Stimulated activated CD8-positive, alpha-beta memory T cell treated with anti-CD3 and anti-CD28 coated beads, Interleukin-7, amount 100 ng/mL, for 1 hour (primary cell): ENCODE measurements around the gene PREX1.

Experiments
- DNase-seq, 2 donors: peaks; one replicate each; pipeline ENCODE4 v3.0.0-alpha.2; 2020; ENCODE audit warnings: low read depth in 2 of 2

The PREX1 gene

DNA sequence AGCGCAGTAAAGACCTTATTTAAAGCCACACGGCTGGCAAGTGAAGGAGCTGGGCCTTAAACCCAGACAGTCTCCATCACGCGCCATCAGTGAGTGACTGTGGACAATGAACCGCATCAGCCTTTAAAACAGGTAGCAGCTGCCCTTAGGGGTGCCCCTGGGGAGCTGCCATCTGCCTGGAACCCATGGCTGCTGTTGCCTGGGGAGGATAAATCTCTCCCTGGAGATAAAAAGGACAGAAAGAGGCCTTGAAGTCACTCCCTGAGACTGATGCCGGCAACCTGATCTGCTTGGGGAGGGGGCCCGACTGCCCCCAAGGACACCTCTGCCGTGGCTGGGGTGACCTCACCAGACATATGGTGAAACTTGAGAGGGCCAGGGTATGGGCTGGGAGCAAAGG is 73.5 kb downstream of the PREX1 start:
- no peak for DNase-seq

DNA sequence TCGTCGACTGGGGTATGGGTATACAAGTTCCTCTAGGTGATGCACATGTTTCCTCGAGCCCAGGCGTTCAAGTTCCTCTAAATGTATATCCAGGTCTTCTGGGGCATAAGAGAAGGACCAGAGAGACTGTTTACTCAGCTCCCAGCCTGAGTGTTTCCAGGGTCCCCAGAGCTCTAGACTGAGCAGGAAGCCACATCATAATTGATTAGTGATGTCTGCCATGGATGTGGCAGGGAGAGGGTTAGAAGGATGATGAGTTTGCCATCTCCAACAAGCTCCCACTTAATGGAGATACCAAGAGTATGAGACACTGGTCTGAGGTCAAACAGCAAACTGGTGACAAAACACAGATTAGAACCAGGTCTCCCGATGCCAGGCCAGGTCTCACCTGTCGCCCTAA is 74.8 kb downstream of the PREX1 start:
- DNase-seq = no peak

DNA sequence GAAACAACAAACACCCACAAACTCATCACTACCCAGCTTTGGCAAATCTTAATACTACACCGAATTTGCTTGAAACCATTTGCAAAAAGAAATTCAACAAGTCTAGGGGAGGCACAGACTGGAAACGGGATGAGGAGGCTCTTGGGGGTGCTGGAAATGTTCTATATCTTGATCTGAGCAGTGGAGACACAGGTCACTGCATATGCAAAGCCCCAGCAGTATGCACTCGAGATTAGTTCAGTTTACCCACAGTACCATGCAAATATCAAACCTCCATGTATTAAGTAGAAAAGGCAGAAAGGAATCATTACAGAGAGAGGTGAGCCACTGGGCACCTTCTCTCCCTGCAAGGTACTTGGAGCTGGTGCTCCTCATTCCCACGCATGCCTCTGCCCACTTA is 75.9 kb downstream of the PREX1 start:
- no peak for DNase-seq

DNA sequence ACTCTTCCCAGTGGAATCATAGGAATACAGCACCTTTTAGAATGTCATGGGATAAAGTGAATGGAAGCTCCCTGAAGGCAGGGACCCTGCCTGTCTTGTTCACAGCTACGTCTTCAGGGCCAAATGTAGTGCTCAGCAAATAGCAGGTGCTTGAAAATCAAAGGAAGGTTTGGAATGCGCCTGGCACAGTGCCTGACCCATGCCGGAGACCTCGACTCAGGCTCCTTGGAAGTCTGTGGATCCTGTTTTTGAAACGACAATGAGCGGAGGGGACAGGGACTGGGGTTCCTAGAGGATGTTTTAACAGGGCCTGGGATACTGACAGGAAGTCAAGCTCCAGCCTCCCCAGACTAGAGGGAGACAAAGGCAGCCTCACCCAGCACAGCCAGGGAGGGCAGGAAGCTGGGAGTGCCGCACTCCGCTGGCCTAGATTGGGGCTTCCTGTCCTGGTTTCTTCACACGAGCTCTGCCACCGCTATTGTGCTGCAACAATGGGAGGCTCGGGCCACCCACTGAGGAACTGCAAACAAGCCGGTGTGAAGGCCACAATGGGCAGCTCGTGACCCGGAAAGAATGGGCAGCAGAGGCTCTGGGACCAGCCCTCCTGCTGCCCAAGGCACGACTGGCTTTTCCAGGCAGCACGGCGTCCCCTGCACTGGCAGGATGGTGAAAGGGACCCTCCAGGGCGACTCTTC is 76.7 kb downstream of the PREX1 start:
- DNase-seq = peak in 1 of 2 donors; percentile 30

DNA sequence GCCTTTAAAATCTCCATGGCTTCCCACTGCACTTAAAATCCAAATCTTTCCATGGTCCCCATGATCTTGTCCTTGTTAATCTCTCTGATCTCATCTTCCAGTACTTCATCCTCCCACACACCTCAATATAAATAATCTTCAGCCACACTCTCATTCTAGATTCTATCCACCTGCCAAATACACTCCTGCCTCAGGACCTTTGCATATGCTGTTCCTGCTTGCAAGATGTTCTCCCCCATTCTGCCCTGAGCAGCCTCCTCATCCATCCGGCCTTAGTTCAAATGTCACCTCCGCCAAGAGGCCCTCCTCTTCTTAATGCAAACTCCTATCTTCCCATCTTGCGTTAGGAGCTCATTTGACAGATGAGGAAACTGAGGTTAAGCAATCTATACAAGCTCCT is 77.4 kb downstream of the PREX1 start:
- no peak for DNase-seq

DNA sequence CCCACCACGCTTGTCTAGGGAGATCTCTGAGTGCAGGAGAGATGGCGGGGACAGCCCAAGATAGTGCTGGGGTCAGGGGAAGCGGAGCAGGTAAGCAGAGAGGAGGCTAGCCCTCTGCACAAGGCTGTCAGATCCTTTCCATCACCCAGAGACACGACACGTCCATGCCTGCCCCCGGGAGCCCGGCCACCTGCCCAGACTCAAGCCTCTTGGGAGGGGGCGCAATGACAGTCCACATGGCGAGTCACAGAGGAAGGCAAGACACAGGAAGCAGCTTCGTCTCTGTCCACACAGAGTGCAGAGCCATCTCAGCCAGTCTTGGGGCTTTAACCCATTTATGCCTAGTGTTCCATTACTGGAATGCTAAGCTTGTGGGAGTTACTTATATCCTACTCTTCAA is 78.4 kb downstream of the PREX1 start:
- DNase-seq = no peak

DNA sequence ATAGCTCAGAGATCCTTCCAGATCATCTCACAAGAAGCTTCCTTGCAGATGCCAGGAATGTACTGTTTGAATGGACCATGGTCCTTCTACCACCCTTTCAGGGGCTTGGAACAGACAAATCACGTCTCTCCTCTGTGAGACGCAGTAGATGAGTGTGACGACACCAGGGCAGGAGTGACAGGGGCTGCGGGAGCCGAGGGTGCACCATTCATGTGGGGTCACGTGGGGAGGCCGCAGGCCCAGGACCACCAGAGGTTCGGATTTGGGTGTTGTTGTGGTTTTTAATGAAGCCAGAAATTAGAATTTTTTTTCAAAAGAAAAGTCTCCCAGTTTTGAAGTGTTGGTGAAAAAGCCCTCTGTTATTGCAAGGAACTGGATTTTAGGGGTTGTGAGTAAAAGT is 79.2 kb downstream of the PREX1 start:
- no peak for DNase-seq

DNA sequence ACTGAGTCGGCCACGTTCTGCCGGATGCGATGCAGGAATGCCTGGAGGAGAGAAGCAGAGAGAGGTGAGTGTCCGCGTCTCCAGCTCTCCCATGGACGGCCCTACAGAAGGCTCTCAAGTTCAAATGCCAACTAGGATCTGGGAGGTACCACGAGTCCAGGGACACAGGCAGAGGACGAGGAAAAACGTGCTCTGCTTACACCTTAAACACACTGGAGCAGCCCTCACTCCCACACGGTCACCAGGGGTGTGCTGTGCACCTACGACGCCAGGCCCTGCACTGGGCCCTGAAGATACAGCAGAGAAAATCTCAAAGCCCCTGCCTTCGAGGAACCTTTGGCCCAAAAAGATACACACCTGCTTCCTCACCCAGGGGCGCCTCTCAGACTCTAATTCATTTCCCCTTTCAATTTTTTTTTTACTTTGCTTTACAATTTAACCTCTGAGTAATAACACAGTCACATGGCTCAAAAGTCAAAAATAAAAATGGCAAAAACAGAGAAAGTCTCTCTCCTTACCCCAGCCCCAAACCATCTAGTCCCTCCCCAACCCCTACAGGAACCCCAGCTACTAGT is 79.9 kb downstream of the PREX1 start:
- no peak for DNase-seq

DNA sequence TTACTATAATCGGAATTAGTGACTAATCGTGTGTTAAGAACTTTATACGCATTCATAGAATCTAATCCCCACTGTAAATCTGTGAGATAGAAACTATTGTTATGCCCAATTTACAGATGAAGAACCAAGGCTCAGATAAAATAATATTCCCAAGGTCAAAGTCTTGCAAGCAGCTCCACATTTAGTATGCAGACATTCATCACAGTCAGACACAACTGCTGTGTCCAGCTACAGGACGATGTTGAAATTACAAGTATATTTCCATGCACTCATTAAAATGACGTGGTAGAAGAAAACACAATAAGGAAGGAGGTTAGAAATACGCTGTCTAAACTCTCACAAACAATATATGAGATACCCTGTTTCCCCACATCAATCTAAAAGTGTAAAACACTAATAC is 82.5 kb downstream of the PREX1 start:
- no peak for DNase-seq

DNA sequence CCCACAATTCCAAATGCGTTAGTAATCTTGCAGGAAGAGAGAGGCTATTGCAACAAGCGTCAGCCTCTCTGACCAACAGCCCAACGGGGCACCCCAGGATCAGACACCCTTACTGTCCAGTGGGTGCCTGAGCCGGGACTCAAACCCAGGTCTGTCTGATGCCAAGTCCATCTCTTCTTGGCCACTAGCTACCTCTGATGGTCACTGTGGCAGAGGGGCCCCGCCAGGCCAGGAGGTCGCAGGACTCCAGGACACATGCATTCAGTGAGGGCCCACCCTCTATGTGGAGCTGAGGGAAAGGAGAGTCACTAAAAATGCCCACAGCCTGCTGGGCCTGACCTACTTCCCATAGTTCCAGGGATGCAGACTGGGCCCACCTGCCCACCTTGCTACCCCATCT is 83.3 kb downstream of the PREX1 start:
- DNase-seq = no peak

DNA sequence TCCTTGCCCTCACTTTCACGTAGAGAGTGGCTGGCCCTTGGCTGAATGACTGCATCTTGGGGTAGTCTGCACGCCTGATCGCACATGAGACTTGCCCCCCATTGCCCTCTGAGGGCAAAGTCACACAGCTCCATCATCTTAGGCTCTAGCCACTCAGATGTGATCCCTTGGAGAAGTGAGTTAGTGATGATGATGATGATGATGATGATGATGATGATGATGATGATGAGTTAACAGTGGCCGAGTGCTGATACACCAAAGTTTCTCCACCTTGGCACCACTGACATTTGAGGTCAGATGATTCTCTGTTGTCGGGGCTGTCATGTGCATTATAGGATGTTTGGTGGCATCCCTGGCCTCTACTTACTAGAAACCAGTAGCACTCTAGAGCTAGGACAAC is 84.0 kb downstream of the PREX1 start:
- DNase-seq = no peak

DNA sequence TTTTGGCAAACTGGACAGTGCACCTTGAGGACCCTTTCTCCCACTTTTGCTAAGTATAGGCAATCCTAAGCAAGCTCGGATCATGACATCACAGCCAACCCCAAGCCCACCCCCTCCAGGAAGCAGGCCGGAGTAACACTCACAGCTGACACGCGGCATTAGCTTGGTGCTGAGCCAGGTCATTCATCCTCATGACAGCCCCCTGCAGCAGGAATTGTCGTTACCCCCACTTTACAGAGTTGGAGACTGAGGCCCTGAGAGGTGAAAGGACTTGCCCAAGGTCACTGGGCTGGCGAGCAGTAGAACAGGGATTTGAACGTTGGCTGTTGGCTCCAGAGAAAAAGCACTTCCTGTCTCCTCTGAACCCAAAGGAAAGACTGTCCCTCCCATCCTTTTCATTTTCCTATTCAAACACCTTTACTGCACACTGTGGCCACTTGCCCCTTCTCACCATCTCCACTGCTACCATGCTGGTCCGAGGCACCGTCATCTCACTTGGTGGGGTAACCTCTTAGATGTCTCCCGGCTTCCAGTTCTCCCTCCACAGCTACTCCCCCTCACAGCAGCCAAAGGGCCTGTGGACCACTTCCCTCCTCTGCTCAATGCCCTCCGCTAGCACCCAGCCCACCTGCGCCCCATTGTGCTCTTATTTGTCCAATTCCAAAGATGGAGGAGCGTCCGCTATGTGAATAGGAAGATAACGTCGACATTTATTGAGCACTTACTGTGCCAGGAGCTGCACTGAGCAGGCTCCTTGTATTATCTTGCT is 84.7 kb downstream of the PREX1 start:
- no peak for DNase-seq

DNA sequence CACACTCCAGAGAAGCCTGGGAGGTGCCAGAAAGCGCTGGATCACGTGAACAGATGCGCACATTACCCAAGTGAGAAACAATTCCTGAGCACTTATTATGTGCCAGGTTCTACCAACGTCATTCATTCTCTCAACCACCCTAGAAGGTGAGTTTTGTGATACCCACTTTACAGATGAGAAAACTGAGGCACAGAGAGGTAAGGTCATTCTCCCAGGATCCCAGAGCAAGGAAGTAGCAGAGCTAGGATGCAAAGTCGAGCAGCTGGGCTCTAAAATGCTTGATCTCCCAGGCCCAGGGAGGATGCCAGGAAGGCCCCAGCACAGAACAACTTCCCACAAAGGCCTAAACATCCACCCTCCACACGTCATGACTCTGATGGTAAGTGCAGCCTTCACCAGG is 85.6 kb downstream of the PREX1 start:
- no peak for DNase-seq

DNA sequence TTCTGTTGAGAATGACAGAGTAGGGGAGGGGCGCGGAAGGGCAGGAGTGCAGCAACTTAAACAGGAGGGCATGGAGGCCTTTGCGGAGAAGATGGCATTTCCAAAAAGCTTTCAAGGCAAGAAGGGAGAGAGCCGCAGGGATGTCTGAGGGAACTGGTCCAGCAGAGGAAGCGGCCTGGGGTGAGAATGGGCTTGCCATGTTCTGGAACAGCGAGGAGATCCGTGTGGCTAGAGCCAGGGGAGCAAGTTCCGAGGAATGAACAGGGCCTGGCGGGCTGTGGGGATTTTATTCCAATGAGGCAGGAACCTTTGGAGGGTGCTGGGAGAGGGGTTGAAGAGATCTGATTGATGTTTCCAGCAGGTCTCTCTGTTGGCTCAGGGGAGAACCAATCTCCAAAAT is 86.1 kb downstream of the PREX1 start:
- no peak for DNase-seq

DNA sequence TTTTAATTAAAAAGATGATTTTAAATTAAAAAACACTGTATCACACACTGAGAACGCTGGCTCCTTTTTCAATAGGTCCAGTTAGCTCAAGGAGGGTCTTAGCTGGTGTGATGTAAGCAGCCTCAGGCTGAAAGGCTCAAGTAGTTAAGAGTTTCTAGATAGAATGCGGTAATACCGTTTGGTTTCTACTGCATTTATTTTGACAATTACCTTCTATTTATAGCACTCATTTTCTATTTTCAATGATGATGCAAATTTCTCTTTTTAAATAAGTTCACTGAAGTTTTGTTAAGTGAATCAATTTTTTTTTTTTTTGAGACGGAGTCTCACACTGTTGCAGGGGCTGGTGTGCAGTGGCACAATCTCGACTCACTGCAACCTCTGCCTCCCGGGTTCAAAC is 87.1 kb downstream of the PREX1 start:
- no peak for DNase-seq

DNA sequence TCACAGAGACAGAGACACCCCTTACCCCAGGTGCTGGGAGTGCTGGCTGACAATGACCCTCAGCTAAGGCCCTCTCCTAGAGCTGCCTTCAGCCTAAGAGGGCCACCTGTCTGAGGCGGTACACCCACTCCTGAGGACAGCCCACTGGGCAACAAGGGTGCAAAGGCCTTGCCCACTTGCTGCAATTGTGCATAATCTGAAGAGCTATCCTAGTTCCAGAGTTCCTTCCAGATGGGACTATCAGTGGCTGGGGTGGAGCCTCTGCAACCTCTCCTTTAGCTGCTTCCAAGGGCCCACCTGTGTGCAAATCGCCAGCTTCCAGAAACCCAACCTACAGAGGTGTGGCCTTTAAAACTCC is 87.5 kb downstream of the PREX1 start:
- no peak for DNase-seq

DNA sequence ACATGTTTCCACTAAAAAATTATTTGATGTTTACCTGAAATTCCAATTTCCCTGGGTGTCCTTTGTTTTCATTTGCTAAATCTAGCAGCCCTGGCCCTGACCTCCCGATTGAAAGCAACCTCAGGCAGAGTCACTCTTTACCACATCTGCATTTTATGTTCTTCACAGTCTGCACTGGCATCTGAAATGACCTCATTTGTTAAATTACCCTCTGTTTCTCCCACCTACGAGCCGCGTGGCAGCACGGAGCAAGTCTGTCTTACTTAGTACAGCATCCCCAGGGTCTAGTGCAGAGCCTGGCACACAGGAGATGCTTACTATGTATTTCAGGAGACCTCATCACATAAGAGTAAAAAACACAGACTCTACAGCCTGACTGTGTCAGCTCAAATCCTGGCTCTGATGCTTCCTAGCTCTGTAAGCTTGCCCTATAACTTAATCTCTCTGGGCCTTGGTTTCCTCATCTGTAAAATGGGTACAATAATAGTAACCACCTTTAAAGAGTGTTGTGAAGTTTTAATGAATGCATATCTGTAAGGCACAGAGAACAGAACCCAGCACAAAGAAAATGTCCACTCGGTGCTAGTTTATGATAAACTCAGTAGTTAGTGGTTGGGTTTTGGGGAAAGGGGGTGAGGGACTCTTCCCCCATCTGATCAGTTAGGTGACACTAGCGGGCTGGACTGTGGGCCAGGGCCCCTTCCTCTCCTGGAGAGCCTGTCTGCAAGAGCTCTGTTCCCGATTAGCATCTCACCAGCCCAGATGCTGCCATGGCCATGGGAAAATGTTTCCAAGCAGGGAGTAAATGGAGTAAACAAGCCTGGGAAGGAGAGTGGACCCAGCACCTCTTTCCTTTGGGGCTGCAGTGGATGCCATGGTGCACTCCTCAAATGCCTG is 88.2 kb downstream of the PREX1 start:
- DNase-seq = no peak

DNA sequence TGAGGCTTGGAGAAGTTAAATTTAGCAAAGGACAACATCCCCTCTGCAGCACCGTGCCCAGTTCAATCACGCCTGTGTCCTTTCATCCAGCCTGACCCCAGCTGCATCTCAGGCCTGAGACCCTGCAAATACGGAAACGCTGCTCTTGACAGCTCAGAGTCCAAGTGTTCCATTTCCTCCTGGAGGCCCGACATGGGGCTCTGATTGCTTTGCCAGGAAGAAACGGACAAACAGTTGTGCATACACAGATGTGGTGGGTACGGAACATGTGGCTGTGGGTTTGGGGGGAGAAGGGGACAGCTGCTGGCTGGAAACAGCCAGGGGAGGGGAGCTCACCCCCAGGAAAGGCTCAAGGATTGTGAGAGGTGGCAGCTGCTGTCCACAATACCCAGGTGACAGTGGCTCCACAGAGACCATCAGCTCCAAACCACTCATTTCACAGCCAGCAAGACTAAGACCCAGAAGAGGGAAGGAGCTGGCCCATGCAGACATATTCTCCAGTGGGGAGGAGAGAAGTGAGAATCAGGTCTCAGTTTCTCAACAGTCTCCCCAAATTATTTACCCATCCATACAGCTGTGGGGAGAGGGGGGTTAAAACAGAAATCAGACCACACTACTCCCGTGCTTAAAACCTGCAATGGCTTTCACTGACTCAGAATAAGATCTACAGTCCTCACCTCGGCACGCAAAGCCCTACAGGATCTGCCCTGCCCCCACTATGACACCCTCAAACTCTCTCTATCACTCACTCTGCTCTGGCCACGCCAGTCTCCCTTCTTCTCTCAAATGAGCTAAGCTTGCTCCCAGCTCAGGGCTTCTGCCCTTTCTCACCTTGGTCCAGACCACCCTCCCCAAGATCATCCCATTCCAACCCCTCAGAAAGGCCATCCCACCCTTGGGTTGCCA is 89.1 kb downstream of the PREX1 start:
- DNase-seq = no peak

DNA sequence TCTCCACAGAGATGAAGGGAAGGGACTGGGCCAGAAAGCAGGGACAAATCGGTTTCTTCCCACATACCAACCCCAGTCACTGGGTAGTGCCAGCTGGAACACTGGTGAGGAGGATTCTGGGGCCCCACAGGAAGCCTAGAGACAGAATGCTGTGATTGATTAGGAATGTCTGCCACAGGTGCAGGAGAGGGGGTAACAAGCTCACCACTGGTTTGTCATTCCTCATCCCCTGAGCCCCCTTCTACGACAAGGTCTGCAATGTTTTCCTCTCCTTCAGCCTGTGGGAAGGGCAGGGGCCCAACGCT is 89.8 kb downstream of the PREX1 start:
- no peak for DNase-seq

DNA sequence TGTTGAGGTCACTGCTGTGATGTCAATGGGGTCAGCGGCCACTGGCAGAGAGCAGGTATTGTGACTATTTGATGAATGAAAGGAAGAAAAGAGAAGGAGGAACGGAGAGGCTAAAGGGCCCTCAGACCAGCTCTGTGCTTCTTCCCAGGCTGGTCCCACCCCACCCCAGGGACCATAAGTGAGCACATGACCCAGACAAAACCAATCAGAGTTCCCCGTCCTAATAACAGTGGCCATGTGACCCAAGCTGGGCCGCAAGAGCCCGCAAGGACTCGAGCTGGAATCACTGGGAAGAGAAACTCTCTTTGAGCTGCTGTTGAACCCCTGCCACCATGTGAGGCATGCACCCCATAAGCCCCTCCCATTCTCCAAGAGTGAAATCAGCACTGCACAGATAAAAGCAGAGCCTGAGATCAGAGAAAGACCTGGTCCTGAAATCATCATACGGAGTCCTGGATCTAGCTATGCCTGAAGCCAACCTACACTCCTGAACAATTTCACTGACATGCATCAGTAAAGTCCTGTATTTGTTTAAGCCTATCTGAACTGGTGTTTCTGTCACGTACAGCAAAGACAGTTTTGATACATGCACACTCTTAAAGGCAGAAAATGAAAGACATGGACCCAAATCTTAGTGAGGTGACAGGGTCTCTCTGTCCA is 90.2 kb downstream of the PREX1 start:
- no peak for DNase-seq

DNA sequence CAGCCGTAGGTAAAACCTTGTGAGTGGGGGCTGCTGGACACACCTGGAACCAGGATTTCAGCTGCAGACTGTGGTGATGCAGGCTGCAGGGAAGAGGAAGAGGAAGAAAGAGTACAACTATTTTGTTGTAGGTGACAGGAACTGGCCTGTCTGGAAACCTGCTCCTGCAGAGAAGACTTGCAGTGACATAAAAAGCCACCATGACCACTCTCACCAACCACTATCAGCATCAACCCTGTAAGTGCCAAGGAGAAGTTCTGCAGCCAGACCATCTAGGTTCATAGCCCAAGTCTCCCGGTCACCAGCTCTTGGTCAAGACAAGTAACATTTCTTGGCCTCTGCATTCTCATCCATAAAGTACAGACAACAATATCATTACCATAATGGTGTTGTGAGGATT is 91.2 kb downstream of the PREX1 start:
- DNase-seq = no peak
